Measurements from ENCODE around the gene CDC26.
"Not testable (repeated sequence)": the region's sequence is repeated elsewhere in the genome, so short reads cannot be mapped to it uniquely, and the experiment has no call there.

CDC26 gene

DNA sequence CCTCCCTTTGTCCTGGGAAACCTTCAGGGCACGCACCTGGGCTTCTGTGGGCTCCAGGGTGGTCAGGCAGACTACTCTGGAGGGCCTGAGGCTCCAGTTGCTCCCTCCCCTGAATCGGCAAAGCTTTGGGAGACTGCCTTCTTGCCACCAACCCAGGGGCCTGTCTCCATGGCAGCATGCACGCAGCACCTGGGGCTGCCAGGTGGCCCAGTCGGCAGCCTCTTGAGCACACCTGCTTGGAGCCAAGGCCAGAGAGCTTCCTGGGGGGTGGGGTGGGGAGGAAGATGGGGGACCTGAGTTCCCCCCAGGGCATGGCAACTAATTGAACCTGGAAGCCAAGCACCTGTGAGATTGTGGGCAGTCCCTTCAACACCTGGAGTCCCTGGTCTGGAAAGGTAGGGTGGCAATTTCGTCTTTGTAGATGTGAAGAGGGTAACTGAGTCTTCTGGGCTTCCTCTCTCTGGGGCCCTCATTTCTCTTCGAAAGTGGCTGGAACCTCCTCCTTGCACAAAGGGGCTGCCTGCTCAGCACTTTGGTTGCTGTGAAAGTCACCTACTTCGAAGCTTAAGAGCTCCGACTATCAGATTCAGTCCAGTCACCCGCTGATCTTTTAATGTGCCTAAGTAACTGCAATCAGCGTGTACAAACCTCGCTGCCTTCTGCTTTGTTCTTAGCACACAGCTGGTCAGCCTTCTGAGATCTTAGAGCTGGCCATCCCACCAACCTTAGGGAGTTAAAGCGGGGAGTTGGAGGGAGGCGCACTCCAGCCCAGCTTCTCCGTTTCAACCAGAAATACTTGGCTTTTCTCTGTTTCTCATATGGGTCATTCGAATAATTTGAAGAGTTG lies 23.8 kb upstream of the CDC26 start:
- Histone ChIP-seq H3K36me3 (peaks cover 1% of the 10 kb centered on the region), H3K4me3 (ENCODE audit: low read depth in 1 of 2, low read length in 1 of 2) (no peak overlapping the region), H3K4me1 (ENCODE audit: control insufficient read depth in 1 of 2, insufficient read depth in 1 of 2, low read depth in 1 of 2, low read length in 1 of 2) (no peaks in the 10 kb centered on the region), H3K9me3 (no peaks in the 10 kb centered on the region), H3K27ac (no peak overlapping the region), H3K27me3 (no peaks in the 10 kb centered on the region)
- TF ChIP-seq, protein P1, sequence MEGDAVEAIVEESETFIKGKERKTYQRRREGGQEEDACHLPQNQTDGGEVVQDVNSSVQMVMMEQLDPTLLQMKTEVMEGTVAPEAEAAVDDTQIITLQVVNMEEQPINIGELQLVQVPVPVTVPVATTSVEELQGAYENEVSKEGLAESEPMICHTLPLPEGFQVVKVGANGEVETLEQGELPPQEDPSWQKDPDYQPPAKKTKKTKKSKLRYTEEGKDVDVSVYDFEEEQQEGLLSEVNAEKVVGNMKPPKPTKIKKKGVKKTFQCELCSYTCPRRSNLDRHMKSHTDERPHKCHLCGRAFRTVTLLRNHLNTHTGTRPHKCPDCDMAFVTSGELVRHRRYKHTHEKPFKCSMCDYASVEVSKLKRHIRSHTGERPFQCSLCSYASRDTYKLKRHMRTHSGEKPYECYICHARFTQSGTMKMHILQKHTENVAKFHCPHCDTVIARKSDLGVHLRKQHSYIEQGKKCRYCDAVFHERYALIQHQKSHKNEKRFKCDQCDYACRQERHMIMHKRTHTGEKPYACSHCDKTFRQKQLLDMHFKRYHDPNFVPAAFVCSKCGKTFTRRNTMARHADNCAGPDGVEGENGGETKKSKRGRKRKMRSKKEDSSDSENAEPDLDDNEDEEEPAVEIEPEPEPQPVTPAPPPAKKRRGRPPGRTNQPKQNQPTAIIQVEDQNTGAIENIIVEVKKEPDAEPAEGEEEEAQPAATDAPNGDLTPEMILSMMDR (IDR thresholded peaks at IDR 0.05) = no peak

DNA sequence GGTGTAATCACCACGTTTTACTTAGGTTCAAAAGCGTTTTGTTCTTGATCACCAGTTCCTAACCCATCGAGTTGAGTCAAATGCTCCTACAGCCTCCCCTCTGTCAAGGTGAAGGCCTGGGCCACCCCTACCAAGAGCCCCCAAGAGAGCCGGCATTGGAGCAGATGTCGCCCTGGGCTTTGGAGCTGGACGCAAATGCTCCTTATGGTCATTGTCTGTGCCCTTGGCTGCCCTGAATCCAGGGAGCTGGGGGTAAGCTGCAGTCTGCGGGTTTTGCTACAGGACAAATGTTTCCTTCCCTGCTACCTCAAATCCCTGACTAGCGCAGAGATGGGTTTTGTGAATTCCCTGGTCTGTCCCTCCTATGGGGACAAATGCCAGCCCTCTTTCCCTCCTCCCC lies 22.9 kb upstream of the CDC26 start:
- Histone ChIP-seq H3K9me3 (no peaks in the 10 kb centered on the region), H3K36me3 (peaks cover 10% of the 10 kb centered on the region), H3K4me1 (ENCODE audit: control insufficient read depth in 1 of 2, insufficient read depth in 1 of 2, low read depth in 1 of 2, low read length in 1 of 2) (no peaks in the 10 kb centered on the region), H3K4me3 (ENCODE audit: low read depth in 1 of 2, low read length in 1 of 2) (no peak overlapping the region), H3K27ac (no peak overlapping the region), H3K27me3 (no peaks in the 10 kb centered on the region)
- TF ChIP-seq, protein P1 (IDR thresholded peaks at IDR 0.05) = no peak

DNA sequence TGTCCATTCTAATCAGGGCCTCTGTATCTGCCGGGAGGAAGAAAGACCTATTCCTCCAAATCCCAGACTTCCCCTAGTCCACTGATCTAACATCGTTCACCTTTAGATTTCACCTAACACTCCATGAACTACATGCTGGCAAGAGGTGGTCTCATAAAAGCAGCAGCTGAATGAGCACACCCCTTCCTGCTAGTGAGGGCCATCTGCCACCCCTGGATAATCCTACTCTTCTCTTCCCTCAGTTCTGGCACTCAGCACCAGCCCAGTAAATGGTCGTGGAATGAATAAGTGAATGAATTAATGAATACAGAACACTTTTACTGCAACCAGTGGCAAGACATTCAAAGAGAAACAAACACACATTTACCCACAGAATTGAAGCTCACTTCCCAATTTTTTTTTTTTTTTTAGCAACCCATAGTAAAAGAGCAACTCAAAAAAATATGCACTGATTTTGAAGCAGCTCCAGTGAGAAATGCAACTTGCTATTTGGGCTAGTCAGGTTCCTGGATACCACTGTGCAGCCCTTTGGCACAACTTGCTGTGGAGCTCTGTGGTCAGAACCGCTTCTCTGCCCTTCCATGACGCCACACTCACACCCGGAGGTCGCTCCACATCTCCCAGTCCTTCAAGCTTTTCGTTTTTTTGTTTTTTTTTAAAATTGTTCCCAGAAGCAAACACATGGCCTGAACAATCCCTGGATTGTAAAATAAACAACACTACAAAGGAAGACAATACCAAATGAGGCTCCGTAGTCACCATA lies 21.6 kb upstream of the CDC26 start:
- Histone ChIP-seq H3K9me3 (no peaks in the 10 kb centered on the region), H3K36me3 (peaks cover 23% of the 10 kb centered on the region), H3K27ac (no peak overlapping the region), H3K27me3 (no peaks in the 10 kb centered on the region), H3K4me3 (ENCODE audit: low read depth in 1 of 2, low read length in 1 of 2) (no peak overlapping the region), H3K4me1 (ENCODE audit: control insufficient read depth in 1 of 2, insufficient read depth in 1 of 2, low read depth in 1 of 2, low read length in 1 of 2) (no peaks in the 10 kb centered on the region)
- TF ChIP-seq, protein P1 (IDR thresholded peaks at IDR 0.05) = no peak

DNA sequence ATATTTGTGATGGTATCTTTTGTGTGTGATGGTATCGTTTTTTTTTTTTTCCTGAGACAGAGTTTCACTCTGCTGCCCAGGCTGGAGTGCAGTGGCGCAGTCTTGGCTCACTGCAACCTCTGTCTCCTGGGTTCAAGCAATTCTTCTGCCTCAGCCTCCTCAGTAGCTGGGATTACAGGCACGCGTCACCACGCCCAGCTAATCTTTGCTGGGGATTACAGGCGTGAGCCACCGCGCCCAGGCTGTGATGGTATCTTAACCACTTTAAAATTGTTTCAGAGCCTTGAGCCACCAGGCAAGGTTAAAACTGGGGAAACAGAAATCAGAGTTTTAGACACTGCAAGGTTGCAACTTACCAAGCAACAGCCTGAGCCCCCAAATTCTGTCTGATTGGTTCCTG lies 20.9 kb upstream of the CDC26 start:
- H3K9me3 ChIP-seq; H3K4me1 ChIP-seq (ENCODE audit: control insufficient read depth in 1 of 2, insufficient read depth in 1 of 2, low read depth in 1 of 2, low read length in 1 of 2); H3K27ac ChIP-seq; H3K27me3 ChIP-seq; H3K4me3 ChIP-seq (ENCODE audit: low read depth in 1 of 2, low read length in 1 of 2): not testable (repeated sequence)
- peaks cover 30% of the 10 kb centered on the region for H3K36me3 ChIP-seq

DNA sequence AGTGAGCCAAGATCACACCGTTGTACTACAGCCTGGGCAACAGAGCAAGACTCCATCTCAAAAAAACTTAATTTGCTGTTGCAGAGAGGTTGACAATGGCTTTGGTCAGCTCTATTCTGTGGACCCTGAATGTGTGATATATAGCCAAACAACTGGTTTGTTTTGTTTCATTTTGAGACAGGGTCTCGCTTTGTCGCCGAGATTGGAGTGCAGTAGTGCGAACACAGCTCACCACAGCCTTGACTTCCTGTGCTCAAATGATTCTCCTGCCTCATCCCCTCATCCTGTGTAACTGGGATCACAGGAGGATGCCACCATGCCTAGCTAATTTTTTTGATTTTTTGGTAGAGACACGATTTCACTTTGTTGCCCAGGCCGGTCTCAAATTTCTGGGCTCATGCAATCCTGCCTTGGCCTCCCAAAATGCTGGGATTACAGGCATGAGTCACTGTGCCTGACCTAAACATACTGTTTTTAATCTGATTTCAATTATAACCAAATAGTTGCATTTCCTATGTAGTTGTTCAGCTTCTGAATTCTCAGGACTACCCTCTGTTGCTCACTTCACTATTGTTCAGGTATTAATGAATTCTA lies 18.0 kb upstream of the CDC26 start:
- H3K4me1 ChIP-seq (ENCODE audit: control insufficient read depth in 1 of 2, insufficient read depth in 1 of 2, low read depth in 1 of 2, low read length in 1 of 2) = no peaks in the 10 kb centered on the region
- no peaks in the 10 kb centered on the region for H3K9me3 ChIP-seq
- TF ChIP-seq, protein P1 (IDR thresholded peaks at IDR 0.05) = no peak
- peaks cover 59% of the 10 kb centered on the region for H3K36me3 ChIP-seq
- H3K27me3 ChIP-seq = no peaks in the 10 kb centered on the region
- H3K4me3 ChIP-seq (ENCODE audit: low read depth in 1 of 2, low read length in 1 of 2) = no peak overlapping the region
- no peak overlapping the region for H3K27ac ChIP-seq
